SKM-1 treated with dmso at 0.1 percent for 144 hours (cell line): ENCODE data around the gene AKT2.

Experiments
- DNase-seq: peaks from one replicate; lab custom pipeline; 2025; ENCODE audit not compliant: unreplicated experiment; lab: John Stamatoyannopoulos, UW

The AKT2 gene

GRCh38 chr19:40302224-40303011 is 17.3 kb upstream of the AKT2 start:
- DNase-seq, result no peak

- DNase-seq, result no peak
These were observed 15.5 kb upstream of the AKT2 start for GRCh38 chr19:40300668-40301067.

- DNase-seq, result no peak
These were observed 12.9 kb upstream of the AKT2 start for GRCh38 chr19:40298026-40298425.

GRCh38 chr19:40294560-40294959 is 9.4 kb upstream of the AKT2 start:
- DNase-seq, result no peak

GRCh38 chr19:40286971-40287421 is 1.9 kb upstream of the AKT2 start:
- no peak for DNase-seq

DNA sequence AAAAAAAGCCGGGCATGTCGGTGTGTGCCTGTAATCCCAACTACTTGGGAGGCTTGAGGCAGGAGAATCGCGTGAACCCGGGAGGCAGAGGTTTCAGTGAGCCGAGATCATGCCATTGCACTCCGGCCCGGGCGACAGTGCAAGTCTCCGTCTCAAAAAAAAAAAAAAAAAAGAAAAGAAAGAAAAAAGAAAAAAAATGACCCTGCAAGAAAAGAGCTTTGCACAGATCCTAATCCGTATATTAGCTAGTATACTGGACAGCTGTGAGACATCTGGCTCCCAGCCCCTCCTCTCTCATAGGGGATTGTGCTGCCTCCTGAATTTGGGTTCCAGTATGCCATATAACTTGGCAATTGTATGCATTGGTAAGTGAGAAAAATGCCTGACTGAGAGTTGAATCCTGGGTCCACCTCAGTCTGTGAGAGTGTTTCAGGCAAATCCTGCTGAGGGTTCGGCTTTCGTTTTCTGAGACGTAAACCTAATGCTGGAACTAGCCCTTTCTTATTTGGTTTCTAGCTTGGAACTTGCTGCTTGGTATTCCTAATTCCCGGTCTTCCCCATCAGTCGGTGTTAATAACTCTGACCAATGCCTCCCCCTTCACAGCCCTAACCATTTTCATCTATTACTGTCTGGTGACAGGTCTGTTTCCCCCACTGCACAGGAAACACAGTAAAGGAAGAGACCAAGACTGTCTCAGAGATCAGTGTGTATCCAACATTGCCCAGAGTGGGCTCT is 1.3 kb upstream of the AKT2 start:
- no peak for DNase-seq

GRCh38 chr19:40285353-40286234 is 449 bp upstream of the AKT2 start:
- DNase-seq, result peak; percentile 100

GRCh38 chr19:40284251-40284500 is 969 bp downstream of the AKT2 start:
- DNase-seq, result no peak

DNA sequence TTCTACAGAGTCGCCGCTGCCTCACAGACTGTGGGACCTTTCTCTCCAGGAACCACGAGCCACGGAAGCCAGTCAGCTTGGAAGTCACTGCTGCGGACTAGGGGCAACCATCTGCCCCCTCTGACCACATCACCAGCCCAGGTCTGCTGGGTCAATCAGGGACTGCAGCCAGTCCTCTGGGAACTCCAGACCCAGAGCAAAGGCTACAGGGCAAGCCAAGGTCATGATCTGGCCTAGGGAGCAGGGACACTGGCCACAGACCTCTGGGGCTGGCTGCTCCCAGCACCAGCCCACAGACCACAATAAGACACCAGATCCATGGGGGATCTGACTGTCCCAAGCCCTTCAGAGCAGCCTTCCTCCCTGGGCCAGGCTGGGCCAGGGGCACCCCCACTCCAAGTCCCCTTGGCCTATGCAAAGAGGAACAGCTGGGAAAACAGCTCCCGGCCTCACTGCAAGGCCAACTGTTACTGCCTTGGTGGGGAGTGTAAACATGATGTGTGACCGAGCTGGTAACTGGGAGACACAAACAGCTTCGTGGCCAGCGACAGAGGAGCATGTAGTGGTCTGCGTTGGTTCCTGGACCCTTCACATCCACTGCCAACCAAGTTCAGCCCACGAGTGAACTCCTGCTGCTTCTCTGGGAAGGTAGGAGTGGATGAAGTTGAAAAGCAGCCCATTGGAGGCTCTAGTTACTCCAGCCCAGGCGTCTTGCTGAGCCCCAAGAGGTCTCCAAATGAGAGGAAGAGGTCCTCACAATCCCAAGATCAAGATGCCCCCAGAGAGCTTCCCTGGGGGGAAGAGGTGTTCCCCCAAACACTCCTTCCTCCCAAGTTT is 1.5 kb downstream of the AKT2 start:
- DNase-seq, result no peak

GRCh38 chr19:40282920-40283319 is 2.2 kb downstream of the AKT2 start:
- no peak for DNase-seq

- no peak for DNase-seq
These were observed 3.0 kb downstream of the AKT2 start for GRCh38 chr19:40282209-40282580.

- no peak for DNase-seq
These were observed 3.5 kb downstream of the AKT2 start for GRCh38 chr19:40281381-40282208.

DNA sequence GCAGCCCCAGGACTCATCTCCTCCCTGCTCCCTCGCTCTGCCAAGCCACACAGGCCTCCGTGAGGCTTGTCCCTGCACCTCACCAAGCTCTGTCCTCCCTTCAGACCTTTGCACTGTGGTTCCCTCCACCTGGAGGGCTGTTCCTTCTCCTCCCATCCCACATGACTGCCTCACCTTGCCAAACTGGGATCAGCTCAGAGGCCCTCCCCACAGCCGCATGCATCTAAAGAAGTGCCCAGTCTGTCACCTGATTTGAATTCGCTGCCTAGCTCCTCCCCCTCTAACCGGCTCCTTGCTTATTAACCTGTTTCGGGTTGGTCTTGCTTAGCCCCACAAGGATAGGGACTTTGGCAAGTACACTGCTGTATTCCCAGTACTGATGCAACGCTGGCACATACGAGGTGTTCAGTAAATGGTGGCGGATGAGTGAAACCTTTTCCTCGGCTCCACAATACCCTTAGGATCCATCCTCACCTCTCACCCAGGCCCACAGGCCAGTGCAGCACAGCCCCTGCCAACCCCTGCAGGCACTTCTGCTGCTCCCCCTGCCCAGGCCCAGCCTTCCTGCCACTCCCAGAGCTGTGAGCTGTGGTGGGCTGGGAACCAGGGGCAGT is 4.4 kb downstream of the AKT2 start:
- DNase-seq, result no peak

GRCh38 chr19:40279761-40280607 is 5.2 kb downstream of the AKT2 start:
- no peak for DNase-seq

- DNase-seq, result no peak
These were observed 6.0 kb downstream of the AKT2 start for GRCh38 chr19:40279120-40279551.

- no peak for DNase-seq
These were observed 6.6 kb downstream of the AKT2 start for GRCh38 chr19:40278361-40279035.

GRCh38 chr19:40277356-40278059 is 7.6 kb downstream of the AKT2 start:
- DNase-seq, result no peak
